ENCODE measurements around the gene RALGAPB. TPM values are rescaled to one million over a fixed set of nuclear protein-coding genes. Genes with fewer than 3 reads are reported as not detected.
"Not testable (repeated sequence)": the region's sequence is repeated elsewhere in the genome, so short reads cannot be mapped to it uniquely, and the experiment has no call there.

Gene RALGAPB
- 34.5 TPM in 2 replicates for total RNA-seq

- intact Hi-C loops (cut with micrococcal nuclease), result loop anchor here (1.0 kb wide), 1 partner anchor 26 kb away; no protein-coding TSS in a partner anchor
These were observed at the start of gene RALGAPB for GRCh38 chr20:38472513-38473366. RALGAPB (plus strand) TSS chr20:38472843; CDS start chr20:38488433, 15,590 bp downstream.

GRCh38 chr20:38423541-38423940 is 49.1 kb upstream of the RALGAPB start:
- intact Hi-C loops (cut with micrococcal nuclease), result no loop called here

- intact Hi-C loops (cut with micrococcal nuclease), result no loop called here
These were observed 48.2 kb upstream of the RALGAPB start for GRCh38 chr20:38424401-38424800.

- intact Hi-C loops (cut with micrococcal nuclease), result no loop called here
These were observed 46.4 kb upstream of the RALGAPB start for GRCh38 chr20:38426006-38426897.

- intact Hi-C loops (cut with micrococcal nuclease), result no loop called here
These were observed 45.0 kb upstream of the RALGAPB start for GRCh38 chr20:38427655-38428023.

GRCh38 chr20:38428800-38429199 is 43.8 kb upstream of the RALGAPB start:
- intact Hi-C loops (cut with micrococcal nuclease), result no loop called here

GRCh38 chr20:38429301-38429700 is 43.3 kb upstream of the RALGAPB start:
- intact Hi-C loops (cut with micrococcal nuclease), result no loop called here

- intact Hi-C loops (cut with micrococcal nuclease), result no loop called here
These were observed 41.8 kb upstream of the RALGAPB start for GRCh38 chr20:38430679-38431325.

GRCh38 chr20:38432292-38432691 is 40.4 kb upstream of the RALGAPB start:
- intact Hi-C loops (cut with micrococcal nuclease), result no loop called here

- intact Hi-C loops (cut with micrococcal nuclease), result not testable (repeated sequence)
These were observed 39.8 kb upstream of the RALGAPB start for GRCh38 chr20:38432870-38433269.

GRCh38 chr20:38433304-38433972 is 39.2 kb upstream of the RALGAPB start:
- intact Hi-C loops (cut with micrococcal nuclease), result no loop called here

- intact Hi-C loops (cut with micrococcal nuclease), result no loop called here
These were observed 38.3 kb upstream of the RALGAPB start for GRCh38 chr20:38434301-38434741.

- intact Hi-C loops (cut with micrococcal nuclease), result loop anchor here (1.0 kb wide), 1 partner anchor 11 kb away; no protein-coding TSS in a partner anchor
These were observed 37.7 kb upstream of the RALGAPB start, which contains the start of gene SNHG17 for GRCh38 chr20:38434770-38435554. SNHG17 (minus strand) TSS chr20:38435328.

GRCh38 chr20:38435555-38435939 is 37.1 kb upstream of the RALGAPB start:
- intact Hi-C loops (cut with micrococcal nuclease), result loop anchor here (1.0 kb wide), 1 partner anchor 11 kb away; no protein-coding TSS in a partner anchor

- intact Hi-C loops (cut with micrococcal nuclease), result no loop called here
These were observed 34.8 kb upstream of the RALGAPB start for GRCh38 chr20:38437796-38438195.

GRCh38 chr20:38441110-38441509 is 31.5 kb upstream of the RALGAPB start:
- intact Hi-C loops (cut with micrococcal nuclease), result not testable (repeated sequence)

- intact Hi-C loops (cut with micrococcal nuclease), result no loop called here
These were observed 30.7 kb upstream of the RALGAPB start for GRCh38 chr20:38441916-38442315.

- intact Hi-C loops (cut with micrococcal nuclease), result no loop called here
These were observed 27.3 kb upstream of the RALGAPB start for GRCh38 chr20:38445381-38445796.

- intact Hi-C loops (cut with micrococcal nuclease), result loop anchor here (1.0 kb wide), 3 partner anchors 11 to 413 kb away; partner anchors contain the start of genes RALGAPB, RPRD1B, SNHG17 and TTI1
These were observed 26.7 kb upstream of the RALGAPB start for GRCh38 chr20:38445901-38446425.

Data from T-helper 2 cell treated with Interferon-gamma antibody and Interleukin-4, amounts not matched to agents 100 ng/mL and 5 ng/mL, for 36 hours (primary cell).